DOHH2 (cell line): ENCODE data around the gene INSM1.

ENCODE experiments used
- H3F3A ChIP-seq: fragments of 200-600 bp; sonication (generic), shearing (Covaris generic); 2 replicates; pipeline ENCODE4 v1.6.0; 2016; ENCODE audit warnings: antibody characterized with exemption, mild to moderate bottlenecking; ENCODE audit not compliant: control insufficient read depth, insufficient read depth
- H3K27ac ChIP-seq: fragments of 200-600 bp; sonication (generic); 2 replicates; pipeline ENCODE4 v1.5.1; 2014; ENCODE audit warnings: low read depth, mild to moderate bottlenecking, low read length, moderate library complexity
- H3K27me3 ChIP-seq: fragments of 200-600 bp; sonication (generic); 2 replicates; pipeline ENCODE4 v1.6.1; 2014; ENCODE audit warnings: mild to moderate bottlenecking, low read length, mixed read lengths; ENCODE audit not compliant: control insufficient read depth
- H3K36me3 ChIP-seq: fragments of 200-600 bp; sonication (generic); 2 replicates; pipeline ENCODE4 v1.6.1; 2014; ENCODE audit warnings: mild to moderate bottlenecking, low read length, moderate library complexity, mixed read lengths; ENCODE audit not compliant: control insufficient read depth
- H3K4me1 ChIP-seq: fragments of 200-600 bp; sonication (generic); 2 replicates; pipeline ENCODE4 v1.6.1; 2014; ENCODE audit warnings: mild to moderate bottlenecking, low read length, mixed read lengths; ENCODE audit not compliant: control insufficient read depth
- H3K4me2 ChIP-seq: fragments of 200-600 bp; sonication (generic); 2 replicates; pipeline ENCODE4 v1.6.0; 2014; ENCODE audit warnings: mild to moderate bottlenecking, low read length, moderate library complexity
- H3K4me3 ChIP-seq: fragments of 200-600 bp; sonication (generic); 2 replicates; pipeline ENCODE4 v1.5.1; 2014; ENCODE audit warnings: mild to moderate bottlenecking, low read length, mixed read lengths
- H3K79me2 ChIP-seq: fragments of 200-600 bp; sonication (generic); 2 replicates; pipeline ENCODE4 v1.6.1; 2014; ENCODE audit warnings: mild to moderate bottlenecking, low read length, mixed read lengths; ENCODE audit not compliant: control insufficient read depth
- H3K9me2 ChIP-seq: fragments of 200-600 bp; sonication (generic); replicated peaks from 2 replicates; pipeline ENCODE4 v1.6.1; 2014; ENCODE audit warnings: mild to moderate bottlenecking, low read length, mixed read lengths; ENCODE audit not compliant: control insufficient read depth
- H3K9me3 ChIP-seq: fragments of 200-600 bp; sonication (generic); 2 replicates; pipeline ENCODE4 v1.6.1; 2014; ENCODE audit warnings: antibody characterized with exemption, low read length, mixed read lengths; ENCODE audit not compliant: control insufficient read depth, insufficient read depth
- H4K20me1 ChIP-seq: fragments of 200-600 bp; sonication (generic); 2 replicates; pipeline ENCODE4 v1.6.0; 2014; ENCODE audit warnings: low read depth, mild to moderate bottlenecking, antibody characterized with exemption, low read length, moderate library complexity; ENCODE audit not compliant: control insufficient read depth, insufficient read depth
- EZH2phosphoT487 ChIP-seq: fragments of 200-600 bp; sonication (generic); IDR thresholded peaks from 2 replicates; pipeline ENCODE4 v1.6.1; 2017; ENCODE audit warnings: borderline replicate concordance, mild to moderate bottlenecking, antibody characterized with exemption, low read length, moderate library complexity, mixed read lengths
- TF ChIP-seq, protein P1 (sequence below): fragments of 200-600 bp; sonication (generic); IDR thresholded peaks from one replicate; pipeline ENCODE4 v1.5.1; 2014; ENCODE audit warnings: antibody characterized with exemption, mild to moderate bottlenecking, low read depth, low read length; ENCODE audit not compliant: poor library complexity, severe bottlenecking

The INSM1 gene

DNA sequence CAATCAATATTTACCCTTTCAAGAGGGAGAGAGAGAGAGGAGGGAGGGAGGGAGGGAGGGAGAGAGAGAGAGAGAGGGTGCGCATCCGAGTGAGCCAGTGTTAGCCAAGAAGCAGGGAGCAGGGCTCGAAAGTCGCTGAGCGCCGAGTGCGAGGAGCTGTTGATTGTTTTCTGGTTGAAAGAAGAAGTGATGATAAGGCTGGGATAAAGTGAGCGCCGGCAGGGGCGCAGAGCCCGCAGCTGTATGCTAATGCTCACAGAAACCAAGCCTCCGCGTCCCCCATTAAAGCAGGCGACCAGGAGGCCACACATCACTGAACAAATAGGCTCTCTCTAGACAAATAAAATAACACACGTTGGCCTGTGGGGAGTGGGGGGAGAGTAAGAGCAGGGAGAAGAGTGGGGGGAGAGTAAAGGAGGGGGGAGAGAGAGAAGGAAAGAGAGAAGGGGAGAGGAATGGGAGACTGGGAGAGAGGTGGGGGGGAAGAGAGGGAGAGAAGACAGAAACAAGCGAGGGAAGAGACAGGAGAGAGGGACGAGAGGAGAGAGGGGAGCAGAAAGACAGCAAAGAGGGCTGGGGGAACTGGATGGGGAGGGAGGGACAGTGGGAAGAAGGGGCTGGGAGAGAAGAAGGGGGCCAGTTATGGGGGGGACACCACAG lies 5.0 kb upstream of the INSM1 start:
- H3K79me2 ChIP-seq = no peaks in the 10 kb centered on the region
- peaks cover 19% of the 10 kb centered on the region for H3K27me3 ChIP-seq
- H3K4me3 ChIP-seq = no peak overlapping the region
- no peak overlapping the region for H3K4me2 ChIP-seq
- no peak overlapping the region for H3K27ac ChIP-seq
- peaks cover 7% of the 10 kb centered on the region for H3F3A ChIP-seq
- H3K4me1 ChIP-seq = no peaks in the 10 kb centered on the region
- H3K36me3 ChIP-seq = no peaks in the 10 kb centered on the region
- no peaks in the 10 kb centered on the region for H3K9me3 ChIP-seq
- H3K9me2 ChIP-seq = no peaks in the 10 kb centered on the region
- TF ChIP-seq, protein P1, sequence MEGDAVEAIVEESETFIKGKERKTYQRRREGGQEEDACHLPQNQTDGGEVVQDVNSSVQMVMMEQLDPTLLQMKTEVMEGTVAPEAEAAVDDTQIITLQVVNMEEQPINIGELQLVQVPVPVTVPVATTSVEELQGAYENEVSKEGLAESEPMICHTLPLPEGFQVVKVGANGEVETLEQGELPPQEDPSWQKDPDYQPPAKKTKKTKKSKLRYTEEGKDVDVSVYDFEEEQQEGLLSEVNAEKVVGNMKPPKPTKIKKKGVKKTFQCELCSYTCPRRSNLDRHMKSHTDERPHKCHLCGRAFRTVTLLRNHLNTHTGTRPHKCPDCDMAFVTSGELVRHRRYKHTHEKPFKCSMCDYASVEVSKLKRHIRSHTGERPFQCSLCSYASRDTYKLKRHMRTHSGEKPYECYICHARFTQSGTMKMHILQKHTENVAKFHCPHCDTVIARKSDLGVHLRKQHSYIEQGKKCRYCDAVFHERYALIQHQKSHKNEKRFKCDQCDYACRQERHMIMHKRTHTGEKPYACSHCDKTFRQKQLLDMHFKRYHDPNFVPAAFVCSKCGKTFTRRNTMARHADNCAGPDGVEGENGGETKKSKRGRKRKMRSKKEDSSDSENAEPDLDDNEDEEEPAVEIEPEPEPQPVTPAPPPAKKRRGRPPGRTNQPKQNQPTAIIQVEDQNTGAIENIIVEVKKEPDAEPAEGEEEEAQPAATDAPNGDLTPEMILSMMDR = no peak
- TF ChIP-seq EZH2phosphoT487 = no peak
- no peaks in the 10 kb centered on the region for H4K20me1 ChIP-seq

DNA sequence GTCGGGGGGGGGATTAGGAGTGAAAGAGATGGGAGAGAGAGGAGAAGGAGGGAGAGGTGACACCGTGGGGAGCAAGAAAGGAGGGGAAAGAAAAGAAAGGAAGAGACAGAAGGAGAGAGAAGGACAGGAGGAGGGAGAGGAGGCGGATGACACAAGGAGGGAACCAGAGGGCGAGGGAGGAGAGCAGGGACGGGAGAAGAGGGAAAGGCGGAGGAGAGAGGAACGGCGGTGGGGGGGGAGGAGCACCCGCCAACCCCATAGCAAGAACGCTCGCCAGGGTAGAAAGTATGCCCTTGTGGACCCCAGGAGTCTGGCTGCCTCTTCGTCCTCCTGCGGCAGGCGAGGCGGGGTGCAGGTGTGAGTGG lies 4.5 kb upstream of the INSM1 start:
- Histone ChIP-seq H3K4me2 (no peak overlapping the region), H3K27ac (no peak overlapping the region), H3K27me3 (peaks cover 19% of the 10 kb centered on the region), H3K79me2 (no peaks in the 10 kb centered on the region), H3K36me3 (no peaks in the 10 kb centered on the region), H3K4me1 (no peaks in the 10 kb centered on the region), H3K9me2 (no peaks in the 10 kb centered on the region), H4K20me1 (no peaks in the 10 kb centered on the region), H3F3A (peaks cover 5% of the 10 kb centered on the region), H3K4me3 (no peak overlapping the region), H3K9me3 (no peaks in the 10 kb centered on the region)
- TF ChIP-seq, protein P1 = no peak
- no peak for TF ChIP-seq EZH2phosphoT487

DNA sequence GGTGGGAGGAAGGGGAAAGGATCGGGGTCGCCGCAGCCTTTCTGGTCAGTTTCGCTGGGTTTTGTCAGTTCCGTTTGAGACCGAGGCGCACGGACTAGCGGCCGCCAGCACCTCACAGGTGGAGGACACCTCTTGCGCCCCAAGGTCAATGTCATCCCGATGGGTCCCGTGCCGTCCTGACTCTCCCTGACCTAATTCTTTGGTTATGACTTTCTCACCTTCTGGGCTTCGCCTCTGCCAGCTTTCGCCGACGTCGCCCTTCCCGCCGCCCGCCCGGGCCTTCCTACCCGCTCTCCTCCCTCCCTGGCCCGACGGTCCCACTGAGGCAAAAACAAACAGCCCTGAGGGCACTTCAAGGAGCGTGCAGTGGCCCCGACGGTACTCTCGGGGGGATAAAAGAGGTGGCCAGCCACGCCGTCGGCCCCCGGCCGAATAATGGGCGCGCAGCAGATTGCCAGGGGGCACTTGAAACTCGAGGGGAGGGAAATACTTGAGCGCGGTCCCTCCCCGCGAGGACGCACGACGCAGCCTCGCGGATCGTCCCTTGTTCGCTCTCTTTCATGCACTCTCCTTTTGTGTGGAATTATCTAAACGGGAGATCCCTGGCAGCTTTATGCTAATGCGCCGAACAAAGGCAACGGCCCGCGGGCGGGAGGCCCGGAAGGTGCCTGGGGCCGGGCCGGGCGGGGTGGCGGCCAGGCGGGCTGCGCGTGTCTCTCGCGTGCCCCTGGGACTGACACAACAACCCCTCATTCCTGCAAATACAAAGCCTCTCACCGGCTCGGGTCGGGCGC lies 3.9 kb upstream of the INSM1 start:
- Histone ChIP-seq H3K4me2 (no peak overlapping the region), H3K79me2 (no peaks in the 10 kb centered on the region), H3K36me3 (no peaks in the 10 kb centered on the region), H3K9me3 (no peaks in the 10 kb centered on the region), H3K9me2 (no peaks in the 10 kb centered on the region), H3K4me1 (no peaks in the 10 kb centered on the region), H4K20me1 (no peaks in the 10 kb centered on the region), H3K27ac (no peak overlapping the region), H3K27me3 (peaks cover 22% of the 10 kb centered on the region), H3F3A (peaks cover 4% of the 10 kb centered on the region; the same call in 1 of the 2 replicates), H3K4me3 (no peak overlapping the region)
- TF ChIP-seq, protein P1 = no peak
- TF ChIP-seq EZH2phosphoT487 = no peak
